ENCODE data around the gene GZF1. TPM values are rescaled to one million over a fixed set of nuclear protein-coding genes. Genes with fewer than 3 reads are reported as not detected.

The GZF1 gene
- total RNA-seq, 1 donor from 2014 or later, result 13.9 TPM

DNA sequence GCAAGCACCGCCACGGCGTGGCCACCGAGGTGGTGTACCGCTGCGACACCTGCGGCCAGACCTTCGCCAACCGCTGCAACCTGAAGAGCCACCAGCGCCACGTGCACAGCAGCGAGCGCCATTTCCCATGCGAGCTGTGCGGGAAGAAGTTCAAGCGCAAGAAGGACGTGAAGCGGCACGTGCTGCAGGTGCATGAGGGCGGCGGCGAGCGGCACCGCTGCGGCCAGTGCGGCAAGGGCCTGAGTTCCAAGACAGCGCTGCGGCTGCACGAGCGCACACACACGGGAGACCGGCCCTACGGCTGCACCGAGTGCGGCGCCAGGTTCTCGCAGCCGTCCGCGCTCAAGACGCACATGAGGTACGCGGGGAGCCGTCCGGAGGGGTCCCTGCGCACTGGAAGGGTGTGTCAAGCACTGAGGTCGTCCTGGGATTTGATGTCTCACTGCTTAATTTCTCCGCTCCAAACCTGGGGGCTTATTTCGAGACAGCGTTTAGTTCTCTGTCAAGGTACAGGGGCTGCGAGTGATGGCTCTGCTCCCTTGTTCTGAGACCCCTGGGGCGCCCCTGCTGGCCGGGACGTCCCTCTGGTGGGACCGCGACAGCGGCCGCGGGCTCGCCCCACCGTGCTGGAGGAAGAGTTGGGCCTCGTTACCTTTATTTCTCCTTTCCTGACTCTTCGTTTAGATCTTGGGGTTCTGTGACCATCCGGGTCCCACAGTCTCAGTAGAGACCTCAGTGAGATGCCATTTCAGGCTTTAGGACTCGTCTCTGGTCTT lies 3.6 kb downstream of the GZF1 start:
- peaks cover 21% of the 10 kb centered on the region for H3K36me3 Mint-ChIP-seq
- H3K4me3 Mint-ChIP-seq, result peak overlapping the region; percentile 4
- H3K9me3 Mint-ChIP-seq, result no peaks in the 10 kb centered on the region
- H3K27ac Mint-ChIP-seq, result peak overlapping the region; percentile 45
- TF ChIP-seq, protein P1, sequence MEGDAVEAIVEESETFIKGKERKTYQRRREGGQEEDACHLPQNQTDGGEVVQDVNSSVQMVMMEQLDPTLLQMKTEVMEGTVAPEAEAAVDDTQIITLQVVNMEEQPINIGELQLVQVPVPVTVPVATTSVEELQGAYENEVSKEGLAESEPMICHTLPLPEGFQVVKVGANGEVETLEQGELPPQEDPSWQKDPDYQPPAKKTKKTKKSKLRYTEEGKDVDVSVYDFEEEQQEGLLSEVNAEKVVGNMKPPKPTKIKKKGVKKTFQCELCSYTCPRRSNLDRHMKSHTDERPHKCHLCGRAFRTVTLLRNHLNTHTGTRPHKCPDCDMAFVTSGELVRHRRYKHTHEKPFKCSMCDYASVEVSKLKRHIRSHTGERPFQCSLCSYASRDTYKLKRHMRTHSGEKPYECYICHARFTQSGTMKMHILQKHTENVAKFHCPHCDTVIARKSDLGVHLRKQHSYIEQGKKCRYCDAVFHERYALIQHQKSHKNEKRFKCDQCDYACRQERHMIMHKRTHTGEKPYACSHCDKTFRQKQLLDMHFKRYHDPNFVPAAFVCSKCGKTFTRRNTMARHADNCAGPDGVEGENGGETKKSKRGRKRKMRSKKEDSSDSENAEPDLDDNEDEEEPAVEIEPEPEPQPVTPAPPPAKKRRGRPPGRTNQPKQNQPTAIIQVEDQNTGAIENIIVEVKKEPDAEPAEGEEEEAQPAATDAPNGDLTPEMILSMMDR (IDR thresholded peaks at IDR 0.05; ENCODE audit: unreplicated experiment), result no peak
- peaks cover 49% of the 10 kb centered on the region for H3K4me1 Mint-ChIP-seq
- no peaks in the 10 kb centered on the region for H3K27me3 Mint-ChIP-seq (ENCODE audit: low read depth)
- no peak for DNase-seq (ENCODE audit: low spot score in 2 of 2, unreplicated experiment in 2 of 2)

DNA sequence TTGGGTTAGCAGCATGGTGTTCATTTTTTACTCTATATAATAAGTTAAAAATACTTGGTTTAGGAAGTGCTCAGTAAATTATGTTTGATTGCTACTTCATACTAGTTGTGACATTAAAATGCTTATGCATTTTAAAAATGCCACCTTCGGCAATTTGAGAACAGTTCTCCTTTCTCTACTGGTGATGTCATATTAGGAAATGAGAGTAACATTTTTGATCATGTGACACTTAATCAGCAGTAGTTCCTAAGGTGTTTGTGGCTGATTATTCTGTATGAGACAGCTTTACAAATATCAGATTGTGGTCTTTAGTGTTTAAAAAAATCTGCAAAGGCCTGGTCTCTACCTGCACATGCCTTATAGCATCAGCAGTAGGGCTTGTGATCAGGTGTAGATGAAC lies 4.4 kb downstream of the GZF1 start:
- no peaks in the 10 kb centered on the region for H3K9me3 Mint-ChIP-seq
- no peaks in the 10 kb centered on the region for H3K27me3 Mint-ChIP-seq (ENCODE audit: low read depth)
- no peak for DNase-seq (ENCODE audit: low spot score in 2 of 2, unreplicated experiment in 2 of 2)
- H3K27ac Mint-ChIP-seq, result no peak overlapping the region
- H3K4me1 Mint-ChIP-seq, result peaks cover 42% of the 10 kb centered on the region
- no peak overlapping the region for H3K4me3 Mint-ChIP-seq
- peaks cover 21% of the 10 kb centered on the region for H3K36me3 Mint-ChIP-seq
- TF ChIP-seq, protein P1 (IDR thresholded peaks at IDR 0.05; ENCODE audit: unreplicated experiment), result no peak

DNA sequence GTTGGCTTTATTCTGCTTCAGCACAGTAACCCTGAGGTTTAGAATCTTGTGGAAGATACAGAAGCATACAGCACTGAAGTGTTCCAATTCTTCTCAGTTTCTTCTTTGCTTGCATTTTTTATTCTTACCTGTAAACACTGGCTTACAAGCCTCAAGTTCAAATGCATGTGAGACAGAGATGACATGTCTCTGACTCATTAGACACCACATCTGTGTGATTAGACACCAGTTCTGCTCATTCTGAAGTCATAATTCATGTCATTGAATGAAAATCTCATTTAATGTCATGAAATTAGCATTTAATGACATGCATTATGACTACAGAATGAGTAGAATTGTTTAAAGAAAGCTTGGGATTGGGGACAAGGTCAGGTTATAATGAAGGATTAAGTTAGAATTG lies 5.8 kb downstream of the GZF1 start:
- Mint-ChIP-seq H3K27me3 (ENCODE audit: low read depth) (no peaks in the 10 kb centered on the region), H3K36me3 (peaks cover 27% of the 10 kb centered on the region), H3K4me3 (no peak overlapping the region), H3K27ac (peak overlapping the region; percentile 61), H3K9me3 (no peaks in the 10 kb centered on the region), H3K4me1 (peaks cover 39% of the 10 kb centered on the region)
- TF ChIP-seq, protein P1 (IDR thresholded peaks at IDR 0.05; ENCODE audit: unreplicated experiment), result no peak
- DNase-seq (ENCODE audit: low spot score in 2 of 2, unreplicated experiment in 2 of 2), result no peak

DNA sequence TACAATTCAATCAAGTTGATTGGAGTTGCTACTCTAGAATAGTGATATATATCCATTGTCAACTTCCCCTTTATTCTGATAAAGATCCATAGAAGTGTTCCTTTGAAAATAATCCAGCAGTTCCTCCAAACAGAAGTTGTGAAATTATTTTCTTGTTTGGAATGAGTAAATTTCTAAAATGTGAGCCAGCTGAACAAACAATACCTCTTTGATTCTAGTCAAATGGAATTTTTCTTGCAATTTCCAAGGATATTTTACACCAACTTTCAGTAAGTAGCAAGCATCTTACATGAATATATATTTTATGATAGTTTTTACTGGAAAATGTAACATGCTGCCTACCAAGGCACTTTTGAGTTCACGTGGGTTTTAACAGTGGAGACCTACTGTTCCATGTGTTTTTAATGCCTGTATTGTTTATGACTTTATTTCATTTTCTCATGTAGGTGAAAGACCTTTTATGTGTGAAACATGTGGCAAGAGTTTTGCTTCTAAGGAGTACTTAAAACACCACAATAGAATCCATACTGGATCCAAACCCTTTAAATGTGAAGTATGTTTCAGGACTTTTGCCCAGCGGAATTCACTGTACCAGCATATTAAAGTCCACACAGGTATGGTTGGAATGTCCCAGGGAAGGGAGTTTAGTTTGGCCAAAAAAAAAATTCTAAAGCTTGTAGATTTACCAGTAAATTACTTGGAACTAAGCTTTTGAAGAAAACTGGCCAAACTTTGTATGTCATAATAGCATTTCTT lies 6.5 kb downstream of the GZF1 start:
- TF ChIP-seq, protein P1 (IDR thresholded peaks at IDR 0.05; ENCODE audit: unreplicated experiment), result no peak
- Mint-ChIP-seq H3K27me3 (ENCODE audit: low read depth) (no peaks in the 10 kb centered on the region), H3K4me1 (peaks cover 32% of the 10 kb centered on the region), H3K27ac (peak overlapping the region; percentile 64), H3K9me3 (no peaks in the 10 kb centered on the region), H3K4me3 (no peak overlapping the region), H3K36me3 (peaks cover 29% of the 10 kb centered on the region)
- DNase-seq (ENCODE audit: low spot score in 2 of 2, unreplicated experiment in 2 of 2), result no peak

DNA sequence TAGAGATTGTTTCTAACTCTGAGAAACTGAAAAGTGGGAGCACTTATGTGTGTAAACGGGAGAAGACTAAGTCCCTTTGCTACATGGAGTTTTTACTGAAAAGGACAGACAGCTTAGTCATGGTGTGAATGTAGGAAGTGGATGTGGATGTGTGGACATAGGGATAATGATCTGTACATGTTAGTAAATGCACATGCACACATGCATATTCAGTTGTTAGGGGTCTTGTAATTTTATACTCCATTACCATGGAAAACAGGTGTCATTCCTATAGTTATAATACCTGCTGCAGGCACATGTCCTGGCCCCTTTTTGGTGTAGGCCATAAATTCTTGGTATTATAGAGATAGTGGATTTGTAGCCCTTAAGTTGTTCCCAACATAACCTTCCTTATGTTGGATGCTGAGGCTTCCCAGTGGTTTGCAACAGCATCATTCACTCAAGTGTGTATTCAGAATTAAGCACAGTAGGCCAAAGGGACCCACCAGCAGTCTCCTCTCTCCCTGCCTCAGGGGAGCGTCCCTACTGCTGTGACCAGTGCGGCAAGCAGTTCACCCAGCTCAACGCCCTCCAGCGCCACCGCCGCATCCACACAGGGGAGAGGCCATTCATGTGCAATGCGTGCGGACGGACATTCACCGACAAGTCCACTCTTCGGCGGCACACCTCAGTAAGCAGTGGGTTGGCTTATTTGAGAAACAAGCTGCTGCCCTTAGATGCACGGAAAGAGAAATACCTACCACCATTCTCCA lies 7.3 kb downstream of the GZF1 start:
- TF ChIP-seq, protein P1 (IDR thresholded peaks at IDR 0.05; ENCODE audit: unreplicated experiment), result no peak
- Mint-ChIP-seq H3K36me3 (peaks cover 36% of the 10 kb centered on the region), H3K27me3 (ENCODE audit: low read depth) (no peaks in the 10 kb centered on the region), H3K4me1 (peaks cover 26% of the 10 kb centered on the region), H3K9me3 (no peaks in the 10 kb centered on the region), H3K27ac (peak overlapping the region; percentile 64), H3K4me3 (no peak overlapping the region)
- DNase-seq (ENCODE audit: low spot score in 2 of 2, unreplicated experiment in 2 of 2), result no peak

All from mesothelial cell of epicardium (in vitro differentiated cells).